HT-29 (cell line): ENCODE measurements around the gene KYNU. TPM values are rescaled to one million over a fixed set of nuclear protein-coding genes. Genes with fewer than 3 reads are reported as not detected.

Experiments used
- DNase-seq: peaks from one replicate; pipeline ENCODE4 v3.0.0-alpha.2; 2015; ENCODE audit warnings: low spot score
- total RNA-seq: library from RNA; depleted of rRNA; stranded (reverse); fragments of >200 nt; shearing (Covaris generic); gene quantifications from 2 replicates; pipeline ENCODE4 v1.2.3, GENCODE V29; 2014

KYNU gene
- total RNA-seq, 1 experiment from 2014 or later = 1.2 TPM

GRCh38 chr2:142961202-142961601 lies 83.7 kb downstream of the KYNU start:
- no peak for DNase-seq

GRCh38 chr2:142965443-142965842 lies 88.0 kb downstream of the KYNU start:
- no peak for DNase-seq

- no peak for DNase-seq
Observed at GRCh38 chr2:142966284-142966683, 88.8 kb downstream of the KYNU start.

GRCh38 chr2:142967060-142967459 lies 89.6 kb downstream of the KYNU start:
- no peak for DNase-seq

GRCh38 chr2:142973160-142973821 lies 95.8 kb downstream of the KYNU start:
- peak; percentile 22 for DNase-seq

GRCh38 chr2:142973822-142974207 lies 96.4 kb downstream of the KYNU start:
- DNase-seq = no peak

GRCh38 chr2:142974288-142975024 lies 97.0 kb downstream of the KYNU start:
- DNase-seq = peak; percentile 80

GRCh38 chr2:142975239-142975638 lies 97.8 kb downstream of the KYNU start:
- DNase-seq = no peak

GRCh38 chr2:142980246-142981068 lies 103.0 kb downstream of the KYNU start:
- peak; percentile 61 for DNase-seq

GRCh38 chr2:142981069-142981378 lies 103.6 kb downstream of the KYNU start:
- no peak for DNase-seq

GRCh38 chr2:142981756-142982155 lies 104.3 kb downstream of the KYNU start:
- DNase-seq = no peak

- no peak for DNase-seq
Observed at GRCh38 chr2:142983174-142983573, 105.7 kb downstream of the KYNU start.

GRCh38 chr2:142984657-142985056 lies 107.2 kb downstream of the KYNU start:
- DNase-seq = no peak

GRCh38 chr2:142987044-142987443 lies 109.6 kb downstream of the KYNU start:
- no peak for DNase-seq

- peak; percentile 51 for DNase-seq
Observed at GRCh38 chr2:142989273-142990204, 112.1 kb downstream of the KYNU start.

- no peak for DNase-seq
Observed at GRCh38 chr2:142991295-142991694, 113.8 kb downstream of the KYNU start.

- no peak for DNase-seq
Observed at GRCh38 chr2:142992840-142993239, 115.4 kb downstream of the KYNU start.

- no peak for DNase-seq
Observed at GRCh38 chr2:142993771-142994170, 116.3 kb downstream of the KYNU start.

- DNase-seq = no peak
Observed at GRCh38 chr2:142994665-142995064, 117.2 kb downstream of the KYNU start.

GRCh38 chr2:142997231-142997630 lies 119.8 kb downstream of the KYNU start:
- DNase-seq = no peak

GRCh38 chr2:143000599-143000998 lies 123.1 kb downstream of the KYNU start:
- DNase-seq = no peak
